ENCODE measurements around the gene MTA1.

MTA1 gene

DNA sequence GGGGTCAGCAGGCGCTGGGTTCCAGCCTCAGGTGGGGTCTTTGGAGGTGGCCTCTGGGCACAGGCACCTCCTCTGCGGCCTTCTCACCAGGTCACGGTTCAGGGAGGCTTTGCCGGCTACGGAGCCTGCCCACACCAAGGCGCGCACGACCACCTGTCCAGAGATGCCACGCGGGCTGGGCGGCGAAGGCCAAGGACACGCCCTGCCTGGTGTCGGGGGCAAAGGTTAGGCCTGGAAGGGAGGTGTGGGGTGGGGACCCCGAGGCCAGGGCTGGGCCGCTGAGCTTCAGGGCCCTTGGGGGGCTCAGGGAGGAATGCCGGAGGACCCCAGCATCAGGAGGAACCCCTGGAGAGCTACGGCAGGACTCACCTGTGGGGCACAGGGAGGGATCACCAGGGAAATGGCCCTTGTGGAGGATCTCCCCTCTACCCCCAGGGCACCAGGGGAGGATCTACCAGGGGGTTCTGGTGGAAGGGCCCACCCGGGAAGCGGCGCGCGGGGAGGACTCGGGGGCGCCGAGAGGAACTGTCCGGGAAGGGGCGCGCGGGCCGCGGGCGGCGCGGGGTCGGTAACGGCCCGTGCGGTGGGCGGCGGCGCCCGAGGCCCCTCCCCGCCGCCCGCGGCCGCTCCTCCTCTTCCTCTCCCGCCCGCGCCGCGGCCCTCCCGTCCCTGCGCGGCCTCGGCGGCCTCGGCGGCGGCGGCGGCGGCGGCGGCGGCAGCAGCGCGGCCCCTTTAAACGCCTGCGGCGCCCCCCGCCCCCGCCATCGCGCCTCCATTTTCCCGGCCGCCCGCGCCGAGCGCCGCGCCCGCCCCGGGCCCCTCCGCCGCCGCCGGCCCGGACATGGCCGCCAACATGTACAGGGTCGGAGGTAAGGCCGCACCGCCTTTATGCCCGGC is at the start of gene MTA1:
Gene MTA1, plus strand, starts transcription at position 633 of the 897 bp plus-strand sequence. Its CDS starts 209 bp downstream, at position 842.
- no peak for DNase-seq (ENCODE audit: low spot score)

DNA sequence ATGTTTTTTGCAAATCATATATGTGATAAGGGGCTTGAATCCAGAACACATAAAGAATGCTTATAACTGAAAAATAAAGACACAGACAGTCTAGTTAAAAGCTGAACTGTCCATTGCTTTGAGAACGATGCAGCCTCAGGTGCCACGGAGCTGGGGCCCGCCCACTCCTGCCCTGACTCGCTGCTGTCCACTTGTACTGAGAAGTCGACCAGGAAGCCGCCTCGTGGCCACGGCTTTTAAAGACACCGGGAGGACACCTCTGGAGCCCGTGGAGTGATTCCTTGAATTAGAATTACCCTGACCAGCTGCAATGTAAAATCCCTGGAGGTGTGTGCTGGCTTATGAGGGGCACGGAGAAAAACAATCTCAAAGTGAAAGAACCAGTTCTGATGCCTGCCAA is 45.2 kb upstream of the MTA1 start:
- DNase-seq (ENCODE audit: low spot score), result no peak

DNA sequence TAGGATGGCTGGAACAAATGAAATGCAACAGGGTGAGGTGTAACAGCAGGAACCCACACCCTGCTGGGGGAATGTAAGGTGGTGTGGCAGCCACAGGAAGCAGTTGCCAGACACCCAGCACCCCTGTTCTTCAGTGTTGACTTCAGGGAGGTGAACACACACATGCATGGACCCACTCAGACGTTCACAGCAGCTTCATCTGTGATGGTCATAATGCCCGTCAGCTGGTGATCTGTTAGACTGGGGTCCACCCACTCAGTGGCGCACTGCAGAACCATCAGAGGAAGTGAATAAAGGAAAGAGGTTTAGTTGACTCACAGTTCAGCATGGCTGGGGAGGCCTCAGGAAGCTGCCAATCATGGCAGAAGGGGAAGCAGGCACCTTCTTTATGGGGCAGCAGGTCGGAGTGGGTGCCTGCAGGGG is 44.0 kb upstream of the MTA1 start:
- no peak for DNase-seq (ENCODE audit: low spot score)

- no peak for DNase-seq (ENCODE audit: low spot score)
These were observed 42.8 kb upstream of the MTA1 start for GRCh38 chr14:105376521-105377440.

GRCh38 chr14:105377555-105378182 is 42.0 kb upstream of the MTA1 start:
- no peak for DNase-seq (ENCODE audit: low spot score)

- DNase-seq (ENCODE audit: low spot score), result no peak
These were observed 41.4 kb upstream of the MTA1 start for GRCh38 chr14:105378199-105378598.

- no peak for DNase-seq (ENCODE audit: low spot score)
These were observed 40.5 kb upstream of the MTA1 start for GRCh38 chr14:105378873-105379685.

- DNase-seq (ENCODE audit: low spot score), result no peak
These were observed 39.7 kb upstream of the MTA1 start for GRCh38 chr14:105379946-105380345.

- DNase-seq (ENCODE audit: low spot score), result no peak
These were observed 38.9 kb upstream of the MTA1 start for GRCh38 chr14:105380756-105381155.

GRCh38 chr14:105381446-105382342 is 37.9 kb upstream of the MTA1 start:
- DNase-seq (ENCODE audit: low spot score), result no peak

DNA sequence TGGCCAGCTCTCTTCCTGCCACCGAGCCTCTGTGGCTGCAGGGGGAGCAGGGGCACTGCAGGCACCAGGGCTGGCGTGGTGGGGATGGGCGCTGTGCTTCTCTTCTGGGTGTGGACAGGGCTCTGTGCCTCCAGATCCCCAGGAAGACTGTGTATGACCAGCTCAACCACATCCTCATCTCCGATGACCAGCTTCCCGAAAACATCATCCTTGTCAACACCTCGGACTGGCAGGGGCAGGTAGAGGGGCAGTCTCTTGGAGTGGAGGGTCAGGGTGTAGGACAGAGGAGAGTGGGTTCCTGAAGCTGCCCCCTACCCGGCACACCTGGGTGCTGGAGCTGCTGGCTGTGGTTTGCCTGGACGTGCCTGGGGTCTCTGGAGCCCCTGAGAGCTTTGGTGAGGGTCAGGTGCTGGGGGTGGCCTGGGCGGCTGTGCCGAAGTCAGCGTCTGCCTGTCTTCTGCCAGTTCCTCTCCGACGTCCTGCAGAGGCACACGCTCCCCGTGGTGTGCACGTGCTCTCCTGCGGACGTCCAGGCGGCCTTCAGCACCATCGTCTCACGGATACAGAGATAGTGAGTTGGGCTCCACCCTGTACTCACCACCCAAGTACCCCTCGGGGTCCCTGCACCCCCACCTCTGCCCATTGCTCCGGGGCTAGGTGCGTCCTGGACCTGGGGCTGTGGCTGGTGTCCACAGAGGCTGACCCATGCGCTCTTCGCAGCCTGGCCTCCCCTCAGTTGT is 37.1 kb upstream of the MTA1 start:
- no peak for DNase-seq (ENCODE audit: low spot score)

GRCh38 chr14:105383083-105383730 is 36.4 kb upstream of the MTA1 start:
- DNase-seq (ENCODE audit: low spot score), result no peak

DNA sequence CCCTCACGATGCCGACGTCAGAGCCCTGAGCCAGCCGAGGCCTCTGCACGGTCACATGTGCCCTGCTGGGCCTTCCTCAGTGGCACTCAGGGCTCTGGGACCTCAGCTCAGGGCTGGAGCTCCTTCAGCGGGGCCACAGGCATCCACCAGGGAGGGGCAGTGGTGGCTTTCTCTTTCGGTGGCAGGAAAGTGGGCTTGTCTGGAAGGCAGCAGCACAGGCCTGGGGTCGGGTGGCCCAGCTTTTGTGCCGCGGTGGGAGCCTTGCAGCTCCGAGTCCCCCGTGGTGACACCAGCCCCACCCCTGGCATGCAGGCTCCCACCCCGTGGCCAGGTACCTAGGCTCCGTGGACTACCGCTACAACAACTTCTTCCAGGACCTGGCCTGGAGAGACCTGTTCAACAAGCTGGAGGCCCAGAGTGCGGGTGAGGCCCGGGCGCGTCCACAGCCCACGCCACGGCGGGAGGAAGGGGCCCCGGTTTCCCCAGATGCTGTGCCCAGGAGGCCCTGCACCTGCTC is 35.5 kb upstream of the MTA1 start:
- DNase-seq (ENCODE audit: low spot score), result no peak

DNA sequence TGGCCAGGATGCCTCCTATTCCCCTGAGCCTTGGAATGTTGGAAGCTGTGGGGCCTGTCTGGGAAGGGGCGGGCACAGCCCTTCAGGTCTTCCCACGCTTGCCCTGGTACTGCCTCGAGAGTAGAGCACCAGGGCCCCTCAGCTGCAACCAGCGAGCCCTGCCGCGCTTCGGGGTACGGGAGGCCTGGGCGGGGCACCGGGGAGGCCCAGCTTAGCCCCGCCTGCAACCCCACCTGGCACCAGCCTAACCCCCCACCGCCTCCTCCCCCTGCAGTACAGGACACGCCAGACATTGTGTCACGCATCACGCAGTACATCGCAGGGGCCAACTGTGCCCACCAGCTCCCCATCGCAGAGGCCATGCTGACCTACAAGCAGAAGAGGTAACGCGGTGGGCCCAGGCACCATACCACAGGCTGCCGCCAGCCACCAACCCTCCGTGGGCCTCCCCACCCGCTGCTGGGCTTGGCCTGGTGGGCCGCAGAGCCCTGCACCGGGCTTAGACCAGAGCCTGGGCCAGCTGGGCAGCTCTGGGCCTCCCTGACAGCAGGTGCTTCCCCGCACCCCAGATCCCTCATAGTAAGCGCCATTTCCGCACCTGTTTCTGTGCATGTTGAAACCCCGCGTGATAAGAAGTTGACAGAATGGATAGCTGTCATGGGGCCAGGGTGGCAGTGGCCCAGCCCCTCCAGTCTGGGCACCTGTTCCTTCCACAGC is 34.9 kb upstream of the MTA1 start:
- no peak for DNase-seq (ENCODE audit: low spot score)

- no peak for DNase-seq (ENCODE audit: low spot score)
These were observed 34.3 kb upstream of the MTA1 start for GRCh38 chr14:105385322-105385637.

GRCh38 chr14:105385698-105386365 is 33.8 kb upstream of the MTA1 start:
- DNase-seq (ENCODE audit: low spot score), result no peak

DNA sequence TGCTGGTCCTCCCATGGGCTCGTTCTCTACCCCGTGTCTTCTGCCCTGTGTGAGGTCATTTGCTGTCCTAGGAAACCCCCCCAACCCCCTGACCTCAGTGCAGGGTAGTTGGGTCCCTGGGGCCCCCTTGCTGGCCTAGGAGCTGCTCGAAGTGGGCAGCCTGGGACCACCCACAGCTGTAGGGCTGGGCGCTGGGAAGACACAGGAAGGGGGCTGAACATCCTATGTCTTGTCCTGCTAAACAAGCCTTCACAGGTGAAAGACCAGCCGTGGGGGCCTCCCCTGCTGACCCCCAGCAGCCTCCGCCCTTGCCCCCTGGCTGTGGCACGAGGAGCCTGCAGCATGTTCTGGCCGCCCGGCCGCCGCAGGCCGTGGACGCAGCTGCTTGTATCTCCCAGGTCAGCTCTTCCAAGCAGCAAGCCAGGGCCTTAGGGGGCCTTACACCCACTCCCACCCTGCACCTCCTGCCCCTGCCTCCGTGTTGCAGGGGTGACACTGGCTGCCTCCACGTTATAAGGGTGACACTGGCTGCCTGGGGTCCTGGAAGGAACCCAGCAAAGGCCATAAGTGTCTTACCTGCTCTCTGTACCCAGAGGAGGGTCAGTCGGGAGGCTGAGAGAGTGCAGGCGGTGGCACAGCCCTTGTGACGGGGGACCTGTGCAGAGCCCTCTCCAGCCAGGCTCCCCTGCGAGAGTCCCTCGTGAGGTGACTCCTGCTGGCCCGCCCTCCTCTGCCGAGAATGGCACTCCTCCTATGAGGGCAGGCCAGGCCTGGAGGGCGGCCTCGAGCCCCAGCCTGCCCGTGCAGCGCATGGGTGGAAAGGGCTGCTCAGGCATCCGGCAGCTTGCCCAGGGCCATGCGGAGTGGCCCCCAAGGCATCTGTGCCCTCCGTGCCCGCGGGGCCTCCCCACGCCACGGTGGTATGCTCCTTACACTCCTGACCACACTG is 32.8 kb upstream of the MTA1 start:
- DNase-seq (ENCODE audit: low spot score), result no peak
